HCT116 (cell line): ENCODE results near the gene FRMD8. TPM values are rescaled to one million over a fixed set of nuclear protein-coding genes. Genes with fewer than 3 reads are reported as not detected.

Source experiments
- ATAC-seq: fragments of 200-7000 bp; cut with Tn5 transposase; 2 replicates; pipeline ENCODE4 v1.9.1; 2020; ENCODE audit warnings: mild to moderate bottlenecking, moderate library complexity
- BruUV-seq: library from RNA; stranded (reverse); fragments of 400-500 nt; replicated peaks from 2 replicates; lab custom pipeline; 2021; lab: Mats Ljungman, UMichigan
- CTCF ChIA-PET: fragments of 300-600 bp; sonication (Branson Sonifier 250); formaldehyde crosslinking; loops from one replicate; lab custom pipeline; 2021; ENCODE audit warnings: antibody characterized with exemption; lab: Charles Lee
- POLR2A ChIA-PET: fragments of 300-600, 350-600 bp; sonication (Branson Sonifier 250); formaldehyde crosslinking; loops from one replicate; lab custom pipeline; 2021; ENCODE audit warnings: antibody characterized with exemption; lab: Charles Lee
- RAD21 ChIA-PET, 2 experiments: fragments of 300-600 bp; sonication (Branson Sonifier 250); formaldehyde crosslinking; loops; one replicate each; lab custom pipeline; 2023; ENCODE audit warnings: low total read pairs in 2 of 2; ENCODE audit not compliant: uncharacterized antibody in 2 of 2, unreplicated experiment in 2 of 2, low non-redundant PET in 1 of 2; lab: Charles Lee
- DNase-seq: peaks from one replicate; pipeline ENCODE4 v3.0.0-alpha.2; 2010; ENCODE audit warnings: low read depth, low spot score
- H2AFZ ChIP-seq: fragments of 200-600 bp; shearing (Covaris generic), sonication (generic); 2 replicates; pipeline ENCODE4 v1.6.1; 2017; ENCODE audit warnings: low read depth, mixed run types, mixed read lengths, antibody characterized with exemption, low read length; ENCODE audit not compliant: poor library complexity, severe bottlenecking
- H3K27ac ChIP-seq: 2 replicates; pipeline ENCODE4 v1.5.1; 2012; ENCODE audit warnings: low read depth, low read length
- H3K27me3 ChIP-seq: fragments of 200-600 bp; sonication (generic); 2 replicates; pipeline ENCODE4 v1.6.1; 2016; ENCODE audit warnings: mixed run types, low read length, mixed read lengths; ENCODE audit not compliant: insufficient read depth
- H3K36me3 ChIP-seq, 2 experiments: fragments of 200-500 bp in 1 of 2; fragments of 200-600 bp in 1 of 2; sonication (Bioruptor generic) in 1 of 2; sonication (generic) in 1 of 2; 2 replicates each; pipeline versions ENCODE4 v1.5.1 to v1.6.1; 2014 to 2016; ENCODE audit warnings: low read length in 2 of 2, inconsistent platforms in 1 of 2, mixed read lengths in 1 of 2, mixed run types in 1 of 2; ENCODE audit not compliant: insufficient read depth in 2 of 2, control insufficient read depth in 1 of 2
- H3K4me1 ChIP-seq, 2 experiments: fragments of 200-600 bp in 1 of 2; sonication (generic) in 1 of 2; 2 replicates each; pipeline versions ENCODE4 v1.5.1 to v1.6.1; 2012 to 2017; ENCODE audit warnings: low read length in 2 of 2, inconsistent platforms in 1 of 2, mild to moderate bottlenecking in 1 of 2, mixed read lengths in 1 of 2, mixed run types in 1 of 2, moderate library complexity in 1 of 2; ENCODE audit not compliant: insufficient read depth in 2 of 2, control insufficient read depth in 1 of 2
- H3K4me2 ChIP-seq: fragments of 200-600 bp; sonication (generic); 2 replicates; pipeline ENCODE4 v1.6.1; 2017; ENCODE audit warnings: mixed run types, low read length, mixed read lengths
- H3K4me3 ChIP-seq, 2 experiments: fragments of 200-600 bp in 1 of 2; sonication (generic) in 1 of 2; replicated peaks in 1 of 2; 2 replicates each; pipeline ENCODE4 v1.5.1; 2011 to 2016; ENCODE audit warnings: low read length in 2 of 2, control low read depth in 1 of 2, low read depth in 1 of 2, mild to moderate bottlenecking in 1 of 2, mixed read lengths in 1 of 2, mixed run types in 1 of 2
- H3K79me2 ChIP-seq: fragments of 200-600 bp; sonication (generic); 2 replicates; pipeline ENCODE4 v1.6.1; 2017; ENCODE audit warnings: mild to moderate bottlenecking, mixed run types, low read length, moderate library complexity, mixed read lengths; ENCODE audit not compliant: insufficient read depth
- H3K9ac ChIP-seq: fragments of 200-600 bp; sonication (generic); 2 replicates; pipeline ENCODE4 v1.6.1; 2016; ENCODE audit warnings: low read length, mixed read lengths
- H3K9me2 ChIP-seq: fragments of 200-600 bp; sonication (generic), shearing (Covaris generic); 2 replicates; pipeline ENCODE4 v1.6.1; 2017; ENCODE audit warnings: mixed run types, mild to moderate bottlenecking, moderate library complexity; ENCODE audit not compliant: insufficient read depth
- H3K9me3 ChIP-seq, 2 experiments: fragments of 200-500 bp in 1 of 2; fragments of 200-600 bp in 1 of 2; sonication (Bioruptor generic) in 1 of 2; sonication (generic) in 1 of 2; 2 replicates each; pipeline ENCODE4 v1.6.1; 2014 to 2017; ENCODE audit warnings: low read length in 2 of 2, mixed read lengths in 2 of 2, inconsistent platforms in 1 of 2, low read depth in 1 of 2, mild to moderate bottlenecking in 1 of 2, mixed run types in 1 of 2, moderate library complexity in 1 of 2; ENCODE audit not compliant: control insufficient read depth in 1 of 2, insufficient read depth in 1 of 2
- H4K20me1 ChIP-seq: fragments of 200-600 bp; sonication (generic), shearing (Covaris generic); 2 replicates; pipeline ENCODE4 v1.6.1; 2017; ENCODE audit warnings: mixed run types, mild to moderate bottlenecking, moderate library complexity; ENCODE audit not compliant: insufficient read depth
- EGR1 ChIP-seq: IDR thresholded peaks from 2 replicates; pipeline ENCODE4 v1.6.1; 2012; ENCODE audit warnings: low read depth
- FOSL1 ChIP-seq: IDR thresholded peaks from 2 replicates; pipeline ENCODE4 v1.6.1; 2012; ENCODE audit warnings: low read depth
- TCF7L2 ChIP-seq: IDR thresholded peaks from 2 replicates; pipeline ENCODE4 v1.7.0; 2011; ENCODE audit warnings: borderline replicate concordance, inconsistent platforms; ENCODE audit not compliant: insufficient read depth, insufficient read length; ENCODE audit errors: extremely low read depth
- YY1 ChIP-seq: IDR thresholded peaks from 2 replicates; pipeline ENCODE4 v1.6.1; 2011; ENCODE audit warnings: low read length, low read depth, moderate library complexity, mild to moderate bottlenecking; ENCODE audit not compliant: insufficient replicate concordance; ENCODE audit errors: extremely low read depth
- intact Hi-C: fragments of 100-400 bp; cut with micrococcal nuclease; formaldehyde crosslinking; loops from 2 replicates; pipeline ENCODE4 v1.10.0; 2022
- total RNA-seq: library from RNA; stranded (reverse); gene quantifications from one replicate; pipeline ENCODE4 v1.2.1, GENCODE V29; 2021; ENCODE audit not compliant: unreplicated experiment

FRMD8 gene
- total RNA-seq, 1 experiment from 2014 or later = 35.8 TPM

GRCh38 chr11:65421794-65422632, 35.6 kb downstream of the FRMD8 start:
- DNase-seq = peak; percentile 88
- Histone ChIP-seq H3K27ac (peak overlapping the region; percentile 100), H3K9ac (peak overlapping the region; percentile 95), H3K4me1 (peaks cover 72 to 100% of the 10 kb centered on the region in 2 experiments), H3K4me2 (peak overlapping the region; percentile 96), H3K27me3 (no peaks in the 10 kb centered on the region), H2AFZ (no peak overlapping the region), H4K20me1 (peaks cover 29% of the 10 kb centered on the region)
- no TSS peak for BruUV-seq
- CTCF ChIA-PET = interaction anchor here (0.7 kb wide), 1 partner anchor 147 kb away, joined by 3 read pairs; no protein-coding TSS in a partner anchor
- TF ChIP-seq EGR1 (no peak), FOSL1 (no peak), TCF7L2 (peak; percentile 60), YY1 (peak; percentile 59)
- TF ChIP-seq, all 23 proteins: peak for 2
- Histone ChIP-seq H3K9me2 (no peaks in the 10 kb centered on the region), H3K36me3 (peaks cover 0 to 8% of the 10 kb centered on the region in 2 experiments; a peak in 1 of 4 replicates), H3K4me3 (peak overlapping the region; percentile 77 to 92), H3K79me2 (peaks cover 50% of the 10 kb centered on the region), H3K9me3 (no peaks in the 10 kb centered on the region)
- RAD21 ChIA-PET = interaction anchor here in 1 of 2 experiments (0.9 kb wide), 1 partner anchor 70 kb away, joined by 3 read pairs; no protein-coding TSS in a partner anchor
- intact Hi-C loops = loop anchor here (2.0 kb wide), 1 partner anchor 39 kb away; the partner anchor contains the start of gene SLC25A45
- ATAC-seq = peak; percentile 13
- POLR2A ChIA-PET = interaction anchor here (0.6 to 15.5 kb wide), 40 partner anchors 11 to 481 kb away, joined by 3 to 910 read pairs (median 4); partner anchors contain the start of genes DPF2, MALAT1, PCNX3 and RNASEH2C
